ENCODE measurements around the gene KRT85.

Gene KRT85

GRCh38 chr12:52364901-52365489 is 2.3 kb downstream of the KRT85 start:
- H3K4me3 ChIP-seq (ENCODE audit: low read length): no peak overlapping the region
- TF ChIP-seq ZNF274 (IDR thresholded peaks at IDR 0.05; ENCODE audit: low read depth, low read length): no peak

- no peak for TF ChIP-seq ZNF274 (IDR thresholded peaks at IDR 0.05; ENCODE audit: low read depth, low read length)
Measured at GRCh38 chr12:52364061-52364460, 3.2 kb downstream of the KRT85 start.

DNA sequence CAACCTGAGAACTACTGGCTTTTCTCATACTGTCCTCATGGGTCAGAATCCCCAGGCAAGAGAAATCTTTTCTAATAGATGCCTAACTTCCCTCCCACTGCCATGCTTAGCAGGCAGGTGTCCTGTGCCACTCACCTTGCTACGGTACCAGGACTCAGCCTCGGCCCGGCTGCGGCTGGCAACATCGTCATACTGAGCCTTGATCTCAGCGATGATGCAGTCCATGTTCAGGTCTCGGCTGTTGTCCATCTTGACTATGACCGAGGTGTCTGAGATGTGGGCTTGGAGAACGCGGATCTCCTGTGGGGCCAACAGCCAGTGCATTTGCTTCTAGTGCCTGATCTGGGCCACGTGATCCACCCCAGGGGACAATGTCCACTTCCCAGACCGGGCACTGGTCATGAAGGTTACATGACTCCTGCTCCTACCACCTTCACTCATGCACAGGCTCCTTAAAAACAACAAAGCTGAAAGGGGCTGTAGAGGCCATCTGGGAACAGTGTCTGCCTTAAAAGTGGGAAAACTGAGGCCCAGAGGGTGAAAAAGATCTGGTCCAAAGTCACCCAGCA is 4.1 kb downstream of the KRT85 start:
- TF ChIP-seq ZNF274 (IDR thresholded peaks at IDR 0.05; ENCODE audit: low read depth, low read length): no peak
- no peak overlapping the region for H3K4me3 ChIP-seq (ENCODE audit: low read length)

More at GRCh38 chr12:52364061-52364460, 3.2 kb downstream of the KRT85 start:
- H3K4me3 ChIP-seq (ENCODE audit: low read length): no peak overlapping the region

- H3K4me3 ChIP-seq (ENCODE audit: low read length): no peak overlapping the region
- TF ChIP-seq ZNF274 (IDR thresholded peaks at IDR 0.05; ENCODE audit: low read depth, low read length): no peak
Measured at GRCh38 chr12:52362118-52362726, 5.1 kb downstream of the KRT85 start.

- no peak for TF ChIP-seq ZNF274 (IDR thresholded peaks at IDR 0.05; ENCODE audit: low read depth, low read length)
- no peak overlapping the region for H3K4me3 ChIP-seq (ENCODE audit: low read length)
Measured at GRCh38 chr12:52361553-52361952, 5.7 kb downstream of the KRT85 start.

DNA sequence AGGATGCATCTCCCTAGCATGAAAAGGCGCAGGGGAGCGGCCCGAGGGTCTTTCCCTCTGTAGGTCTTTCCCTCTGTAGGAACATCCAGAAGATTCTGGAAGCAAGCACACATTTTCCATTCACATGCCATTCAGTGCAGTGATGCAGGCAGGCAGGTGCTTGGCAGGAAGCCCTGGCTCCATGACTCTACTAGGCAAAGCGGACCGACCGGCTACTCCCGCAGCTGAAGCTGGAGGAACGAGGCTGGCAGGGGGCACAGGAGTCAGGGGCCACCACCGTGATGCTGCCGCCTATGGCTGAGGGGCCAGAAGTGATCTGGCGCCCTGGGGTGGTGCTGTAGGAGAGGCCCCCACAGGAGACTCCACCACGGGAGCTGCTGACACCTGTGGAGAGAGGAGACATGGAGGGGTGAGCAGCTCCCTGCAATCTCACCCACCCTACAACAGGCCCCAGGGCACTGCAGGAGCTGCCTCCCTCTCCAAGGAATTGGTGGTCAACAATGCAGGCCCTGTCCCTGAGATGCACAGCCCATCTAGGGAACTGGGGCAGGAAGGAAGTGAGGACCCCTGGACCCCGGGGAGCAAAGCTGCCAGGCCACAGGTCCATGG is 6.5 kb downstream of the KRT85 start:
- TF ChIP-seq ZNF274 (IDR thresholded peaks at IDR 0.05; ENCODE audit: low read depth, low read length): no peak
- H3K4me3 ChIP-seq (ENCODE audit: low read length): no peak overlapping the region

DNA sequence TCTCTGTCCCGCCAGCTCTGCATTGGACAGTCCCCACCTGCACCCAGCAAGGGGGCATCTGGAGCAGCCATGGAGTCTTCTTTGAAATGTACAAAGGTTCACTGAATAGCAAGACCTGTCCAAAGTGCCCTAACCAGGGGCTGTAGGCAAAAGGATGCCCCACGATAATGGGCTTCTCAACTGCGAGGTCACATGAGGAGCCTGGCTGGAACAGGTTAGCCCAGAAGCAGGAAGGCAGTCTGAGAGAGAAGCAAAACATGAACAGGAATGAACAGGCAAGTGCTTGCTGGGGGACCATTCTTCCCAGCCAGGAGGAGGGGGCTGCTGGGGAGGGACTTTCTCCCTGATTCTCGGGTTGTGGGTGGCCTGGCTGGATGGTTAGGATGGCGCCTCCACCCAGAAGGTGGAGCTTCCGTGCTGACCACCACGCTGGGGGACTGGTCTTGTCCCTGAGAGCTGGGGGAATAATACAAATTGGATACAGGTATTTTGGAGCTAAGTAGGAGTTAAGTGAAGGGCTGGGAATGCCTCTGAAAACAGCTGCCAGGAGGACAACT is 7.1 kb downstream of the KRT85 start:
- H3K4me3 ChIP-seq (ENCODE audit: low read length): no peak overlapping the region
- no peak for TF ChIP-seq ZNF274 (IDR thresholded peaks at IDR 0.05; ENCODE audit: low read depth, low read length)

- TF ChIP-seq ZNF274 (IDR thresholded peaks at IDR 0.05; ENCODE audit: low read depth, low read length): no peak
- no peak overlapping the region for H3K4me3 ChIP-seq (ENCODE audit: low read length)
Measured at GRCh38 chr12:52359621-52360061, 7.6 kb downstream of the KRT85 start.

DNA sequence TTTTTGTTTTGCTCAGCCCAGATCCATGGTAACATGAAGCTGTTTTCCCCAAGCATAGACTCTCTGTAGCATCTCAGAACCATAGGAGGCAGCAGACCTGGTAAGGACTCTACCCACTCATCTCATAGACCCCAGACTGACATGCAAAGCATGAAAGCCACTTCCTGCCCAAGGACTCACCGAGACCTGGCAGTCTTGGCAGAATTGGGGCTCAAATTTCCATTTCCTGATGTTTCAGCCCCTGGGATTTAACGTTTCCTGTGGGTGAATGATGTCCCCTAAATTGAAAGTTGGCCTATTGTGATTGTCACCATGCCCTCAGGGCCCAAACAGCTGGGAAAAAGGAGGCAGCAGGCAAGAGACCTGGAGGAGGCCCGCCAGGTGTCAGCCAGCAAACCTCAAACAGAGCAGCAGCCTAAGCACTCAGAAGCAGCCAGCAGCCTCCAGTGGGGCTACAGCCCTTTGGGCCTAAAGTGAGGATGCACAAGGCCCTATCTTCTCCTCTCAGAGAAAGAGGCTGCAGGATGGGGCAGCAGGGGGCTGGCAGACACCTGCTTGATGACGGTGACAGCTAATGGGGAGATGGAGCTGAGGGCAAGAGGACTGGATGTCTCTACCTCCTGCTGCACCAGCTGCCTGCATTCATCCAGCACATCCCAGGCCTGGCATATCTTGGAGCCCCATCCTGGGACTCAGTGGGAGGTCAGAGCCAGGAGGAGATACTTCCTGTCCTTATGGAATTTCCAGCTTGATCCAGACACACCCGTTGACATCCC is 8.5 kb downstream of the KRT85 start:
- TF ChIP-seq ZNF274 (IDR thresholded peaks at IDR 0.05; ENCODE audit: low read depth, low read length): no peak
- no peak overlapping the region for H3K4me3 ChIP-seq (ENCODE audit: low read length)

DNA sequence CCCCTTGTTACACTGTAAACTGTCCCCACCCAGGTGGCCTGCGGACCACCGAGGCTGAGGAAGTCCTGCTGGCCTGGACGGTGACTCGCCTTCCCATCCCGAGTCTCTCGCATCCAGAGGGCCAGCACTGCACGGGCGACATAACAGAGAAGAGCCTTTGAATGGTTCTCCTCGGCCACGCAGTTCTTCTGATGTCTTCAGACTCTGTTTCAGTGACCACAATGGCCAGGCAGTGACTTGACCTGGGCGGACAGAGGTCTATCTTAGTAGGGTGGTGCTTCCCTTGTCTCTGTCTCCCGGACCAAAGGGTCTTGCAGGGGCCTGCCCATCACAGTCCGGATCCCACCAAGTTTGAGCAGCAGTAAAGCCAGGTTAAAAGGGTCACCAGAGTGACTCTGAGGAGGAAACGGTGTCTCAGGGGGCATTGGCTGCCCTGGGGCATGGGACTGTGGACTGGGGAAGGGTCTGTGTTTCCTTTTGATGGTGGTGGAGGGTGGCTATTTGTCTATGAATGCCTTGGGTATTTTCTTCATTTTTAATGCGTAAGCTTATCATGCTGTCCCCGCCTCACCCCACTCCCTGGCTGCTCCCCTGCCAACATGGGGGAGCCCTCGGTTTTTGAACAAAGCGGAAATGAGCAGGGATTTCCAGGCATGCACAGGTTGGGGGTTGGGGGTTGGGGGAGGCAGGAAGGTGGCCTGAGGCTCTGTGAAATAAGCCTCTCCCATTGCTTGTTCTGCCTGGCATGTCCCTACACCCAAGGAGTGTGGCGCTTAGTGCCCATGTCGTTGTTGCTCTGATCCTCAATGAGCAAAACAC is 10.3 kb downstream of the KRT85 start:
- TF ChIP-seq ZNF274 (IDR thresholded peaks at IDR 0.05; ENCODE audit: low read depth, low read length): no peak
- no peak overlapping the region for H3K4me3 ChIP-seq (ENCODE audit: low read length)

- no peak for TF ChIP-seq ZNF274 (IDR thresholded peaks at IDR 0.05; ENCODE audit: low read depth, low read length)
- H3K4me3 ChIP-seq (ENCODE audit: low read length): no peak overlapping the region
Measured at GRCh38 chr12:52356031-52356761, 11.1 kb downstream of the KRT85 start.

DNA sequence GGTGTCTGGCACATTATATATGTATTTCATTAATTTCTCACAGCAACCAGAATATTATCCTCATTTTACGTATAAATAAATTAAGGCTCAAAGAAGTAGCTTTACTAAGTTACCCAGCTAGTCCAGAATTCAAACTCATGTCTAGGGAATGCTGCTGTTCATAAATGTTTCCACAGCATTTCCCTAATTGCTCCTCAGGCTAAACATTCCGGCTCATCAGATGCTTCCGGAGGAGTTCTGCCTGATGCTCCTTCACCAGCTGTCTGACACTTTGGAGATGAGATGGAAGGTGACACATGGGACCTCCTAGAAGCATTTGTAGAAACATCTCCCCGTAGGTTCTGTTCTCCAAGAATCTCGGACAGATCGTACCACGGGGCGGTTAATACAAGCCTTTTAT is 12.1 kb downstream of the KRT85 start:
- TF ChIP-seq ZNF274 (IDR thresholded peaks at IDR 0.05; ENCODE audit: low read depth, low read length): no peak
- H3K4me3 ChIP-seq (ENCODE audit: low read length): no peak overlapping the region

GRCh38 chr12:52354200-52354599 is 13.1 kb downstream of the KRT85 start:
- H3K4me3 ChIP-seq (ENCODE audit: low read length): no peak overlapping the region

More at GRCh38 chr12:52354200-52354599, 13.1 kb downstream of the KRT85 start:
- TF ChIP-seq ZNF274 (IDR thresholded peaks at IDR 0.05; ENCODE audit: low read depth, low read length): no peak

All from GM08714 (cell line).